HG02840 (cell line): ENCODE measurements around the gene ZNF679.
A peak's percentile ranks its signal among the peaks of the same experiment; 100 is the strongest.
"Not testable (repeated sequence)": the region's sequence is repeated elsewhere in the genome, so short reads cannot be mapped to it uniquely, and the experiment has no call there.

Source experiments
- ATAC-seq: cut with Tn5 transposase; IDR thresholded peaks from one replicate; pipeline ENCODE4 v1.9.1; 2021; ENCODE audit warnings: mild to moderate bottlenecking, moderate library complexity, moderate number of reproducible peaks; ENCODE audit not compliant: unreplicated experiment, low FRiP score

The ZNF679 gene

GRCh38 chr7:64308016-64308270 lies 79.7 kb downstream of the ZNF679 start:
- no peak for ATAC-seq

- ATAC-seq: no peak
These were observed 82.2 kb downstream of the ZNF679 start for GRCh38 chr7:64310426-64310825.

- ATAC-seq: no peak
These were observed 84.6 kb downstream of the ZNF679 start for GRCh38 chr7:64312826-64313225.

- ATAC-seq: peak; percentile 100
These were observed 85.6 kb downstream of the ZNF679 start, which contains the start of gene ZNF736 for GRCh38 chr7:64313740-64314491. TSS of gene ZNF736 (plus strand) at chr7:64313961. CDS start at chr7:64314151, 190 bp downstream.

DNA sequence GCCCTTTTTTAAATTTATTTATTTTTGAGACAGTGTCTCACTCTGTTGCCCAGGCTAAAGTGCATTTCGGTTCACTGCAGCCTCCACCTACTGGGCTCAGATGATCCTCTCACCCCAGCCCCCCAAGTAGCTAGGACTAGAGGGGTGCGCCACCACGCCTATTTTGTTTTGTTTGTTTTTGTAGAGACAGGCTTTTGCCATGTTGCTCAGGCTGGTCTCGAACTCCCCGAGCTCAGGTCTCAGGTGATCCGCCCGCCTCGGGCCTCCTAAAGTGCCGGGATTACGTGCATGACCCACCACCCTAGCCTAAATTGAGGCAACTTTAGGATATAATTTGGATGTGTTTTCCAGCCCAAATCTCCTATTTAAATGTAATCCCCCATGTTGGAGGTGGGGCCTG lies 86.3 kb downstream of the ZNF679 start:
- no peak for ATAC-seq

- ATAC-seq: not testable (repeated sequence)
These were observed 87.9 kb downstream of the ZNF679 start for GRCh38 chr7:64316031-64316742.
